AG09309 (cell line): ENCODE data around the gene SRRM1.
"Not testable (repeated sequence)": the region's sequence is repeated elsewhere in the genome, so short reads cannot be mapped to it uniquely, and the experiment has no call there.

ENCODE experiments used
- DNase-seq: peaks from one replicate; pipeline ENCODE4 v3.0.0-alpha.2; 2010; ENCODE audit warnings: low read depth
- H3K4me3 ChIP-seq: 2 replicates; pipeline ENCODE4 v1.5.1; 2011; ENCODE audit warnings: mild to moderate bottlenecking, low read depth, low read length, moderate library complexity; ENCODE audit not compliant: control insufficient read depth
- TF ChIP-seq, protein P1 (sequence below): IDR thresholded peaks from 2 replicates; pipeline ENCODE4 v1.5.1; 2011; ENCODE audit warnings: mild to moderate bottlenecking, low read depth, low read length, inconsistent platforms; ENCODE audit not compliant: insufficient read depth, control insufficient read depth; ENCODE audit errors: missing control alignments

Gene SRRM1

DNA sequence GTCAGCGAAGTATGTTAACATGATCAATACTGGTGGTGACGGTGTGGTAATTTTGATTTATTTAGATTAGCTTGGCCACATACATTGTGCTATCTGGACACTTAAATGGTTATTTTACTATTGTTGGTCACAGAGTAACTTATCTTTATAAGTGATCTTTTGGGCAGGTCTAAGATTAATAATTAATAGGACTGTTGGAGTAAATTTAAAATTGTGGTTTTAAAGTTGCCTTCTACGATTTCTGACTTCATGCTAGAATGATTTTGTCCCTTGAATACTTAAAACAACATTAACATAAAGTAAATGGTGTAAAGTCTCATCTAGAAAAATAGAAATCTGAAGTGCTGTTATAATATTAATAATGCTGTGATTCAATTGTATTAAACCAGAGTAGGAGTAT is 14.7 kb downstream of the SRRM1 start:
- no peak for DNase-seq
- TF ChIP-seq, protein P1, sequence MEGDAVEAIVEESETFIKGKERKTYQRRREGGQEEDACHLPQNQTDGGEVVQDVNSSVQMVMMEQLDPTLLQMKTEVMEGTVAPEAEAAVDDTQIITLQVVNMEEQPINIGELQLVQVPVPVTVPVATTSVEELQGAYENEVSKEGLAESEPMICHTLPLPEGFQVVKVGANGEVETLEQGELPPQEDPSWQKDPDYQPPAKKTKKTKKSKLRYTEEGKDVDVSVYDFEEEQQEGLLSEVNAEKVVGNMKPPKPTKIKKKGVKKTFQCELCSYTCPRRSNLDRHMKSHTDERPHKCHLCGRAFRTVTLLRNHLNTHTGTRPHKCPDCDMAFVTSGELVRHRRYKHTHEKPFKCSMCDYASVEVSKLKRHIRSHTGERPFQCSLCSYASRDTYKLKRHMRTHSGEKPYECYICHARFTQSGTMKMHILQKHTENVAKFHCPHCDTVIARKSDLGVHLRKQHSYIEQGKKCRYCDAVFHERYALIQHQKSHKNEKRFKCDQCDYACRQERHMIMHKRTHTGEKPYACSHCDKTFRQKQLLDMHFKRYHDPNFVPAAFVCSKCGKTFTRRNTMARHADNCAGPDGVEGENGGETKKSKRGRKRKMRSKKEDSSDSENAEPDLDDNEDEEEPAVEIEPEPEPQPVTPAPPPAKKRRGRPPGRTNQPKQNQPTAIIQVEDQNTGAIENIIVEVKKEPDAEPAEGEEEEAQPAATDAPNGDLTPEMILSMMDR = no peak
- H3K4me3 ChIP-seq = no peak overlapping the region

DNA sequence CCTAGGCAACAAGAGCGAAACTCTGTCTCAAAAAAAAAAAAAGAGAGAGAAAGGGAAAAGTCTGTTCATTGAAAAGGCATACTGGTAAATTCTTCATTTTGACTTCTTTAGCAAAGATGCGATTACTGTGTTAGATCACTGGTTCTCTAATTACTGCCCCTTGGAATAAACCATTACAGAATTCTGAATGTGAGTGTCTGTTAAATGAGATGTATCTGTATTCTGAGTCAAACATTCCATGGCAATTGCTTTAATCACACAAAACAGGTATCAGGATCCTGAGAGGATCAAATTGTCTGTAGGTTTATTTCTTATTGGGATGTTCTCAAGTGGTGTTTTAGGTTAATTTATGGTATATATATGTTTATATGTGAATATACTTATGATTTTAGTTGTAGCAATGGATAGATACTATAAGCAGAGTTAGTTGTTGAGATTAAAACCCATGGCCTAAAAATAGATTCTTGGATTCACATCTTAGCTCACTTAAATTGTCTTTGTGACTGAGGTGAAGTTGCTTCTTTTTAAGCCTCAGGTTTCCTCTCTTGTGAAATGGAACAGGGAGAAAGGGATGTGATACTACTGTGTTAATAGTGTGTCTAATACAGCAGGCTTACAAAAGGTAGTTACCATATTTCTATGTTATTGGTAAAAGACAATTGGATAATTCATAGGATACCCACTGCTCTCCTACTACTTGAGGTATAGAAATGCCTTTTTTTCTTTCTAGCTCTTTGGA is 16.2 kb downstream of the SRRM1 start:
- TF ChIP-seq, protein P1 = no peak
- no peak overlapping the region for H3K4me3 ChIP-seq
- no peak for DNase-seq

DNA sequence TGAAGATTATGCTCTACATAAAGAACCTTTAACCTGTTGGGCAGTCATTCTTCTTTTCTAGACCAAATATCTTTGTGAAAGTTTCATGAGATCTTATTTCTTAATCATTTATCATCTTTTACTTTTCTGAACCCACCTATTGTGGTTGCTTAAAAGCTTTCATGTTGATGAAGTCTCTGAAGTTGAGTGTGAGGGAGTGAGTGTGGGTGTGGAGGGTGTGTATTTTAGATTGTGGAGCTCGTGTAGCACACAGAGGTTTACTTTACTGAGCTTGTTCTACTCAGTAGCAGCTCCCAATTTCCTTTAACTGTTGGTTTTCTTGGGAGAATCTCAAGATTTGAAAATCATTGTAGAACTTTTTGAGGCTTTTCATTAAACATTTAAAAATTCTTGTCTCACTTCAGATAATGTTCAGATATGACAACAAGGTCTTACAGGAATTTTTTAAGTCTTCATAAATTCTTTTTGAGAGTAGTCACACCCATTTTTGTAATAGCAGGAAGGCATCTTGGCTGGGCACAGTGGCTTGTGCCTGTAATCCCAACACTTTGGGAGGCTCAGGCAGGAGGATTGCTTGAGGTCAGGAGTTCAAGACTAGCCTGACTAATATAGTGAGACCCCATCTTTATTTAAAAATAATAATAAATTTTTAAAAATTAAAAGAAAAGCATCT is 17.0 kb downstream of the SRRM1 start:
- H3K4me3 ChIP-seq = no peak overlapping the region
- TF ChIP-seq, protein P1 = no peak
- no peak for DNase-seq

DNA sequence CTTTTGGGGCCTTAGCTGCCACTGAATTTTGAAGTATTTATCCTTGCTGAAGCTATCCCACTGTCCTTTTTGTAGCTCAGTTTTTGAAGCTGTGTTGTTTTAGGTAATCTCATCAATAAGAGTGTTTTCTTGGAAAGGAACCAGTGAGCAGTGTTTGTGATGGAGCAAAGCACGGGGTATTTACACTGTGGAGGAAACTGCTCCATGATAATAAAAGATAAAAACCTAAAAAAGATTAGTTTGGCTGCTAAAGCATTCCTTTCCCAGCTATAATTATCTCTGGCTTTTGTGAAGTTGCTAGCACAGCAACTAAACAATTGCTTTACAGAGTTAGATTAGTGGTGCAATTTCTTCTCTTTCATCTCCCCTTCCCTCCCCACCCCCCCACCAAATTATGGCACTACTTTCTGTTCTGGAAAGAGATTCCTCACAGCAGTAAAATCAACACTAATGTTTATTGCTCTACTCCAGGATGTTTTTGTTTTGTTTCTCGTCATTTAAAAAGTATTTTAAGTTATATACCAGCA is 21.5 kb downstream of the SRRM1 start:
- DNase-seq = no peak
- H3K4me3 ChIP-seq = no peak overlapping the region
- TF ChIP-seq, protein P1 = no peak

DNA sequence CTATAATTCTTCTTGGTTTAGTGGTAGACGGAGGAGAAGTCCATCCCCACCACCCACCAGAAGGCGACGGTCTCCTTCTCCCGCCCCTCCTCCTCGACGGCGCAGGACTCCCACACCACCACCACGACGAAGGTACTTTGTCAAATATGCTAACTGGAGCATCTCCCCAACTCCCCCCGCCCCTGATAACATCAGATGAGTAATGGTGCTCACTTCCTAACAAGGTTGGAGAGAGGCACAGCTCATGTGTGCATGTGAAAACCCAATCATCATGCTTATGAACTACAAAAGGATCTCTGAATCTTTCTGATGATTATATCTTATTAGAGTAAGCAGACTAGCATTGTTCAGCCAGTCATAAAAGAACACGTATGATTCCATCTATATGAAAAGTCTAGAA is 23.7 kb downstream of the SRRM1 start:
- no peak for DNase-seq
- TF ChIP-seq, protein P1 = no peak
- no peak overlapping the region for H3K4me3 ChIP-seq

DNA sequence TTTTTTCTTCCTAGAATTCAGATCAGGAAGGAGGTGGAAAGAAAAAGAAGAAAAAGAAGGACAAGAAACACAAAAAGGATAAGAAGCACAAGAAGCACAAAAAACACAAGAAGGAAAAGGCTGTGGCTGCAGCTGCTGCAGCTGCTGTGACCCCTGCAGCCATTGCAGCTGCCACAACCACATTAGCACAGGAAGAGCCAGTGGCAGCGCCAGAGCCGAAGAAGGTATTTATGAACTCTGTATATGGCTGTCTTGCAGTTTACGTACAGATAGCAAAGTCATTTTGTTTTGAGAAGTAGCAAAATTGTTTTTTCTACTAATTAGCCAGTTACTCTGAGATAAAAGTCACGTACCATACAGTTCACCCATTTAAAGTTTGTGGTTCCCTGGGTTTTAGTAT is 28.3 kb downstream of the SRRM1 start:
- H3K4me3 ChIP-seq, DNase-seq: not testable (repeated sequence)

DNA sequence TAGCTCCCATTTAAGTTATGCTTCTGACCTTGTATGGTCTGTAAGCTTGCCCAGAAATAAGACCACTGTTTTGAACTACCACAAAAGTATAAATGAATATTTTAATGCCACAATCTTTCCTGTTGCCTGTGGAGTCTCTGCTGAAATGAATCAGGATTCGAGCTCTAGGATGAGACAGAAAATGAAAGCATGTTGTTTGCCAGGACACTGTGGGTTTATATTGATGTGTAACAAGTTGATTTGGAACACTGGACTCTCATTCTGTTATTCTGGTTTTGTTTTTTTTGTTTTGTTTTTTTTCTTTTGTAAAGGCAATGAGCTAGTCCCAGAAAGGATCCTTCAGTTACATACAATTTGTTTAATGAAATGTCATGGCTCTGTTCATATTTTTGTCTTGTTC is 29.6 kb downstream of the SRRM1 start:
- not testable (repeated sequence) for H3K4me3 ChIP-seq, DNase-seq
